Neural crest cell (in vitro differentiated cells): ENCODE results near the gene TSSK6. TPM values are rescaled to one million over a fixed set of nuclear protein-coding genes. Genes with fewer than 3 reads are reported as not detected.

ENCODE experiments used
- DNase-seq: peaks from one replicate; pipeline ENCODE4 v3.0.0; 2021; ENCODE audit warnings: low read depth, mixed read lengths, low spot score
- H3K27ac Mint-ChIP-seq: one replicate; pipeline ENCODE4 v1.8.0; 2021; ENCODE audit warnings: mild to moderate bottlenecking, mixed read lengths; ENCODE audit not compliant: unreplicated experiment
- H3K27me3 Mint-ChIP-seq: 2 replicates; pipeline ENCODE4 v1.8.0; 2021; ENCODE audit warnings: low read depth, mild to moderate bottlenecking, mixed read lengths
- H3K36me3 Mint-ChIP-seq: 2 replicates; pipeline ENCODE4 v1.8.0; 2021; ENCODE audit warnings: low read depth, mild to moderate bottlenecking, mixed read lengths
- H3K4me1 Mint-ChIP-seq: 2 replicates; pipeline ENCODE4 v1.8.0; 2021; ENCODE audit warnings: mixed read lengths
- H3K4me3 Mint-ChIP-seq: one replicate; pipeline ENCODE4 v1.8.0; 2021; ENCODE audit warnings: mild to moderate bottlenecking, mixed read lengths
- H3K9me3 Mint-ChIP-seq: 2 replicates; pipeline ENCODE4 v1.8.0; 2021; ENCODE audit warnings: mixed read lengths
- CTCF ChIP-seq: fragments of 200-600 bp; sonication (generic); conservative IDR thresholded peaks from 2 replicates; pipeline ENCODE4 v1.5.0; 2021; ENCODE audit warnings: antibody characterized with exemption, mild to moderate bottlenecking
- total RNA-seq: library from RNA; stranded (reverse); gene quantifications from 2 replicates; pipeline ENCODE4 v1.2.1, GENCODE V29; 2021

TSSK6 gene
- total RNA-seq, 1 donor from 2014 or later, result 2.9 TPM

GRCh38 chr19:19495614-19496603 lies 19.4 kb downstream of the TSSK6 start:
- no peak overlapping the region for H3K27ac Mint-ChIP-seq

GRCh38 chr19:19493841-19494546 lies 21.4 kb downstream of the TSSK6 start:
- no peak for TF ChIP-seq CTCF
- no peak for DNase-seq
- Mint-ChIP-seq H3K27me3 (no peaks in the 10 kb centered on the region), H3K4me3 (no peak overlapping the region), H3K4me1 (peaks cover 17% of the 10 kb centered on the region), H3K27ac (peak overlapping the region; percentile 84), H3K9me3 (no peaks in the 10 kb centered on the region), H3K36me3 (no peaks in the 10 kb centered on the region)

More at GRCh38 chr19:19495614-19496603, 19.4 kb downstream of the TSSK6 start:
- H3K36me3 Mint-ChIP-seq, result no peaks in the 10 kb centered on the region
- H3K27me3 Mint-ChIP-seq, result no peaks in the 10 kb centered on the region
- DNase-seq, result no peak
- H3K4me1 Mint-ChIP-seq, result no peaks in the 10 kb centered on the region
- TF ChIP-seq CTCF, result no peak
- H3K4me3 Mint-ChIP-seq, result no peak overlapping the region
- H3K9me3 Mint-ChIP-seq, result no peaks in the 10 kb centered on the region

GRCh38 chr19:19492026-19492610 lies 23.2 kb downstream of the TSSK6 start:
- Mint-ChIP-seq H3K9me3 (no peaks in the 10 kb centered on the region), H3K27ac (no peak overlapping the region), H3K36me3 (no peaks in the 10 kb centered on the region), H3K4me1 (peaks cover 33% of the 10 kb centered on the region), H3K27me3 (no peaks in the 10 kb centered on the region), H3K4me3 (no peak overlapping the region)
- TF ChIP-seq CTCF, result no peak
- DNase-seq, result no peak

GRCh38 chr19:19491321-19492025 lies 23.9 kb downstream of the TSSK6 start:
- Mint-ChIP-seq H3K4me3 (no peak overlapping the region), H3K27ac (no peak overlapping the region), H3K4me1 (peaks cover 33% of the 10 kb centered on the region), H3K36me3 (no peaks in the 10 kb centered on the region), H3K27me3 (no peaks in the 10 kb centered on the region), H3K9me3 (no peaks in the 10 kb centered on the region)
- TF ChIP-seq CTCF, result no peak
- DNase-seq, result no peak
